Measurements from ENCODE around the gene TNNT3.

The TNNT3 gene

DNA sequence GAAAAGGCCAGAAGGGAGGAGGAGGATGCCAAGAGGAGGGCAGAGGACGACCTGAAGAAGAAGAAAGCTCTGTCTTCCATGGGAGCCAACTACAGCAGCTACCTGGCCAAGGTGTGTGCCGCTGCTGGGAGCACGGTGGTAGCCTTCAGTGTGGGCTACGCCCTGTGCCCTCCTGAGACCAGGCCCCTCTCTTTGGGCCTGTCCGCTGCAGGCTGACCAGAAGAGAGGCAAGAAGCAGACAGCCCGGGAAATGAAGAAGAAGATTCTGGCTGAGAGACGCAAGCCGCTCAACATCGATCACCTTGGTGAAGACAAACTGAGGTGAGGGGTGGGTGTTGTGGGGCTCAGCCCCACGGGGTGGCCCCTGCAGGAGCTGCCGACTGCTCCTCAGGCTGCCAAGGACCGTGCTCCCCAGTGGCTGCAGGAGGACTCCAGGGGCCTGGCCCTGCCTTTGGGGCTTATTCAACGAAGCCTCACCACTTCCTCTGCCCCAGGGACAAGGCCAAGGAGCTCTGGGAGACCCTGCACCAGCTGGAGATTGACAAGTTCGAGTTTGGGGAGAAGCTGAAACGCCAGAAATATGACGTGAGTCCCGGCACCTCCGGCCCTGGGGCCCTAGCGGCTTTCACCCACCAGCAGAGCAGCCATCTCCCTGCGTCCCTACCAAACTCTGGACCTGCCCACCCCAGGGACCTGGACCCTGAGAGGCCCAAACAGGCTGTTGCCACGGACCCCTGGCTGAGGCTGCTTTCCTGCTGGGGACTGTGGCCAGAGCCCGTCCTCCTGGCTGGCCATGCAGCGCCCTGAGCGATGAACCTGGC, 15.0 kb downstream of the TNNT3 start:
- no peak for DNase-seq (ENCODE audit: low read depth in 1 of 2, low spot score in 1 of 2)
- peaks cover 13% of the 10 kb centered on the region for H3K27me3 ChIP-seq (ENCODE audit: insufficient read depth, poor library complexity, severe bottlenecking)
- TF ChIP-seq SPI1 (IDR thresholded peaks at IDR 0.05; ENCODE audit: borderline replicate concordance, low read depth) (no peak), POLR2AphosphoS5 (IDR thresholded peaks at IDR 0.05; ENCODE audit: low read depth) (no peak), GABPA (IDR thresholded peaks at IDR 0.05; ENCODE audit: low read depth) (no peak)
- TF ChIP-seq, protein P1, sequence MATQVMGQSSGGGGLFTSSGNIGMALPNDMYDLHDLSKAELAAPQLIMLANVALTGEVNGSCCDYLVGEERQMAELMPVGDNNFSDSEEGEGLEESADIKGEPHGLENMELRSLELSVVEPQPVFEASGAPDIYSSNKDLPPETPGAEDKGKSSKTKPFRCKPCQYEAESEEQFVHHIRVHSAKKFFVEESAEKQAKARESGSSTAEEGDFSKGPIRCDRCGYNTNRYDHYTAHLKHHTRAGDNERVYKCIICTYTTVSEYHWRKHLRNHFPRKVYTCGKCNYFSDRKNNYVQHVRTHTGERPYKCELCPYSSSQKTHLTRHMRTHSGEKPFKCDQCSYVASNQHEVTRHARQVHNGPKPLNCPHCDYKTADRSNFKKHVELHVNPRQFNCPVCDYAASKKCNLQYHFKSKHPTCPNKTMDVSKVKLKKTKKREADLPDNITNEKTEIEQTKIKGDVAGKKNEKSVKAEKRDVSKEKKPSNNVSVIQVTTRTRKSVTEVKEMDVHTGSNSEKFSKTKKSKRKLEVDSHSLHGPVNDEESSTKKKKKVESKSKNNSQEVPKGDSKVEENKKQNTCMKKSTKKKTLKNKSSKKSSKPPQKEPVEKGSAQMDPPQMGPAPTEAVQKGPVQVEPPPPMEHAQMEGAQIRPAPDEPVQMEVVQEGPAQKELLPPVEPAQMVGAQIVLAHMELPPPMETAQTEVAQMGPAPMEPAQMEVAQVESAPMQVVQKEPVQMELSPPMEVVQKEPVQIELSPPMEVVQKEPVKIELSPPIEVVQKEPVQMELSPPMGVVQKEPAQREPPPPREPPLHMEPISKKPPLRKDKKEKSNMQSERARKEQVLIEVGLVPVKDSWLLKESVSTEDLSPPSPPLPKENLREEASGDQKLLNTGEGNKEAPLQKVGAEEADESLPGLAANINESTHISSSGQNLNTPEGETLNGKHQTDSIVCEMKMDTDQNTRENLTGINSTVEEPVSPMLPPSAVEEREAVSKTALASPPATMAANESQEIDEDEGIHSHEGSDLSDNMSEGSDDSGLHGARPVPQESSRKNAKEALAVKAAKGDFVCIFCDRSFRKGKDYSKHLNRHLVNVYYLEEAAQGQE (IDR thresholded peaks at IDR 0.05; ENCODE audit: insufficient replicate concordance, low read depth) = no peak
- TF ChIP-seq, protein P2, sequence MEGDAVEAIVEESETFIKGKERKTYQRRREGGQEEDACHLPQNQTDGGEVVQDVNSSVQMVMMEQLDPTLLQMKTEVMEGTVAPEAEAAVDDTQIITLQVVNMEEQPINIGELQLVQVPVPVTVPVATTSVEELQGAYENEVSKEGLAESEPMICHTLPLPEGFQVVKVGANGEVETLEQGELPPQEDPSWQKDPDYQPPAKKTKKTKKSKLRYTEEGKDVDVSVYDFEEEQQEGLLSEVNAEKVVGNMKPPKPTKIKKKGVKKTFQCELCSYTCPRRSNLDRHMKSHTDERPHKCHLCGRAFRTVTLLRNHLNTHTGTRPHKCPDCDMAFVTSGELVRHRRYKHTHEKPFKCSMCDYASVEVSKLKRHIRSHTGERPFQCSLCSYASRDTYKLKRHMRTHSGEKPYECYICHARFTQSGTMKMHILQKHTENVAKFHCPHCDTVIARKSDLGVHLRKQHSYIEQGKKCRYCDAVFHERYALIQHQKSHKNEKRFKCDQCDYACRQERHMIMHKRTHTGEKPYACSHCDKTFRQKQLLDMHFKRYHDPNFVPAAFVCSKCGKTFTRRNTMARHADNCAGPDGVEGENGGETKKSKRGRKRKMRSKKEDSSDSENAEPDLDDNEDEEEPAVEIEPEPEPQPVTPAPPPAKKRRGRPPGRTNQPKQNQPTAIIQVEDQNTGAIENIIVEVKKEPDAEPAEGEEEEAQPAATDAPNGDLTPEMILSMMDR (IDR thresholded peaks at IDR 0.05; ENCODE audit: insufficient read depth, low read length) = no peak
- no peak overlapping the region for H3K27ac ChIP-seq (replicated peaks)
- H3K4me3 ChIP-seq (replicated peaks; ENCODE audit: insufficient read depth, low read length) = no peak overlapping the region

DNA sequence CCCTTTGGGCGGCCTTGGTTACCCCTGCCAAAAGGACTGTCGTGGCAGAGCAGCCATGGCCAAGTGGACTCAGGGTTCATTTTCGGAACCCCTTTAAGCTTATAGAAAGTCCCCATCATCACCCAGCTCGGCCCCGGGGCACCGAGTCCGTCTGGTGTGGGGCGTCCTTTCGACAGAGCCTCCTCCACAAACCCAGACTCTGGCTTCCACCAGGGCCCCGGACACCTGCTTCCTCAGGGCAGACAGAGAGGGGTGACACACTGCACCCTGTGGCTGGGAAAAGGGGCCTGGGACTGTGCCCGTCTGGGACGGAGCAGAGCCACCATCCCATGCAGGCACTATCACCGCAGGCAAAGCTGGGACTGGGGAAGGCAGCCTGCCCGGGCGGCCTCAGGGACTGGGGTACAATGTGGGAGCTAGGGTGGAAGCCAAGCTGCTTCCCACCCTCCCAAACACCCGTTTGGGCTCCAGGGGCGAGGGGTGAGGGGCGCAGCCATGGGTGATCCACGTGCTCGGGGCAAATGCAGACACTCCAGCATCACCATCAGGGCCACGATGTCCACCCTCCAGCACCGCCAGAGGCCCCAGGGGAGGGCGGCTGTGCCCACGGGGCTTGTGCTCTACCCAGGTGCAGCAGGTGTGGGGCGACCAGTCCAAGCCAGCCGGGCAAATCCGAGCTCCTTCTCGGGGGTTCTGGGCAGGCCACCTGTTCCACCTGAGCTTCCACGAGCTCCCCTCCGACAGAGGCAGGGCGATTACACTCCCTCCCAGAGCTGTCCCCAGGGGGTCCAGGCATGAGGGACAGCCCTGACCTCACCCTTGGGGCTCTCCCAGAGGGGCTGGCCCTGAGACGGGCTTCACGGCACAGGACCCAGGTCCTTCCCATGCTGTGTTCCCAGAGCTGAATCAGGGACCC, 15.9 kb downstream of the TNNT3 start:
- Histone ChIP-seq H3K27ac (replicated peaks) (no peak overlapping the region), H3K4me3 (replicated peaks; ENCODE audit: insufficient read depth, low read length) (no peak overlapping the region), H3K27me3 (ENCODE audit: insufficient read depth, poor library complexity, severe bottlenecking) (peaks cover 13% of the 10 kb centered on the region)
- DNase-seq (ENCODE audit: low read depth in 1 of 2, low spot score in 1 of 2) = no peak
- no peak for TF ChIP-seq POLR2AphosphoS5 (IDR thresholded peaks at IDR 0.05; ENCODE audit: low read depth)

DNA sequence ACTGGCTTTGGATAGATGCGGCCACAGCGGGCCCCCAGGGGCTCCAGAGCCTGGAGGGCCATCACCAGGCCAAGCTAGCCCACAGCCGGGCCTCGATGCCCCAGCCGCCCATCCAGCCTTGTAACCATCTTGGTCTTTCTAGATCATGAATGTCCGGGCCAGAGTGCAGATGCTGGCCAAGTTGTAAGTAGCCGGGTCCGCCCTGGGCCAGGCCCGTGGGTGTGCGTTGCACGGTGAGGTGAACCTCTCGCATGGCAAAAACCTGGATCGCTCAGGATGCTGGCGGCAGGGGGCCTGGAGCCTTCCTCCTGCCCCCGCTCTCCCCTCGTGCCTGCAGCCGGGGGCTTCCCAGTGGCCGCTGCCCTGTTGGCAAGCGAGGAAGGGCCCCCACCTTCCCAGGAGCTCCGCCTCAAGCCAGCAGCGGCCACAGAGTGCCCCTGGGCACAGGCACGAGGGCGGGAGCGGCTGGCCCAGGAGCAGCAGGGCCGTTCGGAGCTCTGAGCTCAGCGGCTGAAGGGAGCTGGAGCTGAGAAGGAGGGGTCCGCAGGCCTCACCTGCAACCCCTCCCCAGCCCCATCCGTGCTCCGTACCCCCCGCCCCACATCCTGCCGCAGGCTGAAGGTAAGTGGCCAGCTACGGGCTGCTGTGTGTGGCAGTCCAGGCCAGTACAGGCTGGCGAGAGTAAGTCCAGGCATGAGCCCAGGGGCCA, 16.7 kb downstream of the TNNT3 start:
- Histone ChIP-seq H3K4me3 (replicated peaks; ENCODE audit: insufficient read depth, low read length) (no peak overlapping the region), H3K27ac (replicated peaks) (no peak overlapping the region), H3K27me3 (ENCODE audit: insufficient read depth, poor library complexity, severe bottlenecking) (peaks cover 9% of the 10 kb centered on the region)
- TF ChIP-seq, protein P1 (IDR thresholded peaks at IDR 0.05; ENCODE audit: insufficient replicate concordance, low read depth) = no peak
- TF ChIP-seq SPI1 (IDR thresholded peaks at IDR 0.05; ENCODE audit: borderline replicate concordance, low read depth) (no peak), GABPA (IDR thresholded peaks at IDR 0.05; ENCODE audit: low read depth) (no peak), POLR2AphosphoS5 (IDR thresholded peaks at IDR 0.05; ENCODE audit: low read depth) (no peak)
- TF ChIP-seq, protein P2 (IDR thresholded peaks at IDR 0.05; ENCODE audit: insufficient read depth, low read length) = no peak
- DNase-seq (ENCODE audit: low read depth in 1 of 2, low spot score in 1 of 2) = no peak
